Uterus (tissue), 4 donors: ENCODE measurements around the gene GOLGA6A. TPM values are rescaled to one million over a fixed set of nuclear protein-coding genes. Genes with fewer than 3 reads are reported as not detected.
"Not testable (repeated sequence)": the region's sequence is repeated elsewhere in the genome, so short reads cannot be mapped to it uniquely, and the experiment has no call there.

Experiments
- DNase-seq, 2 donors: peaks; one replicate each; pipeline ENCODE4 v3.0.0-alpha.2; 2019 to 2020
- H3K27ac ChIP-seq, 2 donors: fragments of 200-600 bp; sonication (generic); 1 replicate in 1 of 2; 2 replicates in 1 of 2; pipeline ENCODE4 v1.5.1; 2016 to 2018
- H3K27me3 ChIP-seq, 2 donors: fragments of 200-600 bp; sonication (generic); one replicate each; pipeline ENCODE4 v1.5.1; 2018 to 2019; ENCODE audit warnings: control low read depth in 1 of 2
- H3K36me3 ChIP-seq, 2 donors: fragments of 200-600 bp; sonication (generic); one replicate each; pipeline ENCODE4 v1.5.1; 2019; ENCODE audit warnings: control low read depth in 1 of 2
- H3K4me1 ChIP-seq, 2 donors: fragments of 200-600 bp; sonication (generic); one replicate each; pipeline ENCODE4 v1.5.1; 2018 to 2019; ENCODE audit warnings: control low read depth in 1 of 2
- H3K4me3 ChIP-seq, 2 donors: fragments of 200-600 bp; sonication (generic); 1 replicate in 1 of 2; 2 replicates in 1 of 2; pipeline ENCODE4 v1.5.1; 2018 to 2019; ENCODE audit warnings: mild to moderate bottlenecking in 1 of 2
- H3K9me3 ChIP-seq, 2 donors: fragments of 200-600 bp; sonication (generic); one replicate each; pipeline ENCODE4 v1.5.1; 2019; ENCODE audit warnings: control low read depth in 1 of 2
- POLR2A ChIP-seq, 2 donors: fragments of 450-650 bp; IDR thresholded peaks; one replicate each; pipeline ENCODE4 v1.6.1; 2016; ENCODE audit warnings: antibody characterized with exemption in 2 of 2, mild to moderate bottlenecking in 1 of 2, moderate library complexity in 1 of 2
- intact Hi-C: fragments of 100-400 bp; cut with DNase I; formaldehyde crosslinking; loops from one replicate; pipeline ENCODE4 v1.15.1; 2023; ENCODE audit warnings: low total_unique reads
- total RNA-seq, 4 donors: library from RNA; depleted of rRNA in 3 of 4; stranded (reverse); fragments of >200 nt in 3 of 4; gene quantifications; one replicate each; pipeline versions ENCODE4 v1.1.0 to v1.2.4, GENCODE V29; 2014 to 2023
- TF ChIP-seq, protein P1 (sequence below), 4 experiments: fragments of 200-600 bp in 2 of 4; fragments of 450-650 bp in 2 of 4; sonication (generic) in 2 of 4; IDR thresholded peaks; one replicate each; pipeline ENCODE4 v1.5.1; 2016 to 2019; ENCODE audit warnings: antibody characterized with exemption in 4 of 4, mild to moderate bottlenecking in 2 of 4, moderate library complexity in 1 of 4
- donor health status: DM: yes; HTN: yes; CAD: no.

GOLGA6A gene
- total RNA-seq, 4 donors from 2014 or later, result 0.58 TPM; not detected in 3

- intact Hi-C loops, result not testable (repeated sequence)
- DNase-seq, result peak in 1 of 2 donors; percentile 49
- TF ChIP-seq, protein P1, sequence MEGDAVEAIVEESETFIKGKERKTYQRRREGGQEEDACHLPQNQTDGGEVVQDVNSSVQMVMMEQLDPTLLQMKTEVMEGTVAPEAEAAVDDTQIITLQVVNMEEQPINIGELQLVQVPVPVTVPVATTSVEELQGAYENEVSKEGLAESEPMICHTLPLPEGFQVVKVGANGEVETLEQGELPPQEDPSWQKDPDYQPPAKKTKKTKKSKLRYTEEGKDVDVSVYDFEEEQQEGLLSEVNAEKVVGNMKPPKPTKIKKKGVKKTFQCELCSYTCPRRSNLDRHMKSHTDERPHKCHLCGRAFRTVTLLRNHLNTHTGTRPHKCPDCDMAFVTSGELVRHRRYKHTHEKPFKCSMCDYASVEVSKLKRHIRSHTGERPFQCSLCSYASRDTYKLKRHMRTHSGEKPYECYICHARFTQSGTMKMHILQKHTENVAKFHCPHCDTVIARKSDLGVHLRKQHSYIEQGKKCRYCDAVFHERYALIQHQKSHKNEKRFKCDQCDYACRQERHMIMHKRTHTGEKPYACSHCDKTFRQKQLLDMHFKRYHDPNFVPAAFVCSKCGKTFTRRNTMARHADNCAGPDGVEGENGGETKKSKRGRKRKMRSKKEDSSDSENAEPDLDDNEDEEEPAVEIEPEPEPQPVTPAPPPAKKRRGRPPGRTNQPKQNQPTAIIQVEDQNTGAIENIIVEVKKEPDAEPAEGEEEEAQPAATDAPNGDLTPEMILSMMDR (IDR thresholded peaks at IDR 0.05), result peak; percentile 17 to 49 (median 32)
Observed at GRCh38 chr15:74065684-74066411, 16.5 kb downstream of the GOLGA6A start.

GRCh38 chr15:74064822-74065221 is 17.5 kb downstream of the GOLGA6A start:
- DNase-seq, H3K36me3 ChIP-seq, H3K27me3 ChIP-seq, intact Hi-C loops, H3K4me1 ChIP-seq, H3K27ac ChIP-seq, H3K9me3 ChIP-seq, H3K4me3 ChIP-seq: not testable (repeated sequence)

More at GRCh38 chr15:74065684-74066411, 16.5 kb downstream of the GOLGA6A start:
- not testable (repeated sequence) for H3K4me1 ChIP-seq, H3K27me3 ChIP-seq, H3K9me3 ChIP-seq, H3K36me3 ChIP-seq, H3K4me3 ChIP-seq, H3K27ac ChIP-seq

GRCh38 chr15:74064183-74064582 is 18.2 kb downstream of the GOLGA6A start:
- intact Hi-C loops, result not testable (repeated sequence)

GRCh38 chr15:74063425-74064146 is 18.8 kb downstream of the GOLGA6A start:
- H3K27me3 ChIP-seq, H3K36me3 ChIP-seq, H3K4me1 ChIP-seq, H3K4me3 ChIP-seq, intact Hi-C loops, H3K27ac ChIP-seq, DNase-seq, H3K9me3 ChIP-seq: not testable (repeated sequence)

More at GRCh38 chr15:74064183-74064582, 18.2 kb downstream of the GOLGA6A start:
- not testable (repeated sequence) for H3K36me3 ChIP-seq, H3K4me1 ChIP-seq, H3K27ac ChIP-seq, H3K4me3 ChIP-seq, H3K9me3 ChIP-seq, H3K27me3 ChIP-seq, DNase-seq

DNA sequence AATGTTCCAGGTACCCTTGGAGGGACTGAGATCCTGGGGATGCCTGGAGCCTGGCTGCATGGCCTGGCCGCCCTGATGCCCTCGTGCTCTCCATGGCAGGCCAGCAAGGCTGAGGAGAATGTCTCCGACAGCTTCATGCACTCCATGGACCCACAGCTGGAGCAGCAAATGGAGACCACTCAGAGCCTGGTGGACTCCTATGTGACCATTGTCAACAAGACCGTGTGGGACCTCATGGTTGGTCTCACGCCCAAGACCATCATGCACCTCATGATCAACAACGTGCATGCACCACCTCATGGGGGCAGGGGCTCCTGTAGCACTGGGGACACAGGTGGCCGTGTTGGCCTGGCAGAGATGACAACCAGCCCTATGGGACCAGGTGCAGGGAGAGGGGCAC is 19.7 kb downstream of the GOLGA6A start:
- no peak for DNase-seq

DNA sequence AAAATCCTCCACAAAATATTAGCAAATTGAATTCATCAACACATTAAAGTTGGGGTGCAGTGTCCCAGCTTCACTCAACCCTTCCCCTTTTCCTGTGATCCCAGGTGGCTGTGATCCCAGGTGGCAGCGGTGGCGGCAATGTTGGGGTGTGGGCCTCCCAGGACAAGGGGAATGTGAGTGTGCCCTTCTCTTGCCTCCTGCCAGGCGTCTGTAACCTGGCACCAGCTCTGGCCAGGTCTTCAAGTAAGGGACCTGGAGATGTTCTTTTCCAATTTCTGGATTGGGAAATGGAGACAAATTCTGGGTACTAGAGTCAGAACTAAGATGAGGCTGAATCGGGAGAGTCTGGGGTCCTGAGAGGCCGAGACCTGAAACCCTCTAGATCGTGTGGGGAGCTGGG is 20.1 kb downstream of the GOLGA6A start:
- no peak for DNase-seq
- Histone ChIP-seq H3K36me3 (no peaks in the 10 kb centered on the region), H3K9me3 (no peaks in the 10 kb centered on the region), H3K4me1 (no peaks in the 10 kb centered on the region), H3K27me3 (no peaks in the 10 kb centered on the region), H3K4me3 (no peak overlapping the region), H3K27ac (no peak overlapping the region)
- intact Hi-C loops, result no loop called here
- no peak for TF ChIP-seq POLR2A (IDR thresholded peaks at IDR 0.05)
- TF ChIP-seq, protein P1 (IDR thresholded peaks at IDR 0.05), result no peak

More for the DNA sequence above, 19.7 kb downstream of the GOLGA6A start:
- Histone ChIP-seq H3K27ac (no peak overlapping the region), H3K9me3 (no peaks in the 10 kb centered on the region), H3K4me3 (no peak overlapping the region), H3K36me3 (no peaks in the 10 kb centered on the region), H3K27me3 (no peaks in the 10 kb centered on the region), H3K4me1 (no peaks in the 10 kb centered on the region)
- intact Hi-C loops, result no loop called here
- TF ChIP-seq, protein P1 (IDR thresholded peaks at IDR 0.05), result no peak
- TF ChIP-seq POLR2A (IDR thresholded peaks at IDR 0.05), result no peak
